GM12875 (cell line): ENCODE measurements around the gene KIF5C.

Experiments used
- H3K4me3 ChIP-seq: one replicate; pipeline ENCODE4 v1.5.1; 2011; ENCODE audit warnings: low read depth, low read length, control low read depth
- CTCF ChIP-seq: IDR thresholded peaks from 2 replicates; pipeline ENCODE4 v1.5.1; 2011; ENCODE audit warnings: low read depth, mild to moderate bottlenecking, control low read depth, inconsistent platforms, low read length, moderate library complexity, borderline replicate concordance; ENCODE audit not compliant: insufficient read depth

KIF5C gene

GRCh38 chr2:148955798-148956197, 80.8 kb downstream of the KIF5C start:
- H3K4me3 ChIP-seq: no peak overlapping the region

GRCh38 chr2:148957023-148957422, 82.0 kb downstream of the KIF5C start:
- no peak for TF ChIP-seq CTCF
- no peak overlapping the region for H3K4me3 ChIP-seq

More at GRCh38 chr2:148955798-148956197, 80.8 kb downstream of the KIF5C start:
- TF ChIP-seq CTCF: no peak

- no peak overlapping the region for H3K4me3 ChIP-seq
- TF ChIP-seq CTCF: no peak
Measured at GRCh38 chr2:148959745-148960144, 84.7 kb downstream of the KIF5C start.

- TF ChIP-seq CTCF: no peak
- no peak overlapping the region for H3K4me3 ChIP-seq
Measured at GRCh38 chr2:148960483-148960882, 85.5 kb downstream of the KIF5C start.

- TF ChIP-seq CTCF: no peak
- H3K4me3 ChIP-seq: no peak overlapping the region
Measured at GRCh38 chr2:148963461-148963860, 88.4 kb downstream of the KIF5C start.

- TF ChIP-seq CTCF: no peak
- no peak overlapping the region for H3K4me3 ChIP-seq
Measured at GRCh38 chr2:148965623-148966437, 90.8 kb downstream of the KIF5C start.

- no peak overlapping the region for H3K4me3 ChIP-seq
- TF ChIP-seq CTCF: no peak
Measured at GRCh38 chr2:148966438-148966758, 91.4 kb downstream of the KIF5C start.
